Activated CD8-positive, alpha-beta memory T cell treated with anti-CD3 and anti-CD28 coated beads for 24 hours (primary cell): ENCODE measurements around the gene ZNF585A.
"Not testable (repeated sequence)": the region's sequence is repeated elsewhere in the genome, so short reads cannot be mapped to it uniquely, and the experiment has no call there.

Source experiments
- DNase-seq: peaks from one replicate; pipeline ENCODE4 v3.0.0-alpha.2; 2020

ZNF585A gene

DNA sequence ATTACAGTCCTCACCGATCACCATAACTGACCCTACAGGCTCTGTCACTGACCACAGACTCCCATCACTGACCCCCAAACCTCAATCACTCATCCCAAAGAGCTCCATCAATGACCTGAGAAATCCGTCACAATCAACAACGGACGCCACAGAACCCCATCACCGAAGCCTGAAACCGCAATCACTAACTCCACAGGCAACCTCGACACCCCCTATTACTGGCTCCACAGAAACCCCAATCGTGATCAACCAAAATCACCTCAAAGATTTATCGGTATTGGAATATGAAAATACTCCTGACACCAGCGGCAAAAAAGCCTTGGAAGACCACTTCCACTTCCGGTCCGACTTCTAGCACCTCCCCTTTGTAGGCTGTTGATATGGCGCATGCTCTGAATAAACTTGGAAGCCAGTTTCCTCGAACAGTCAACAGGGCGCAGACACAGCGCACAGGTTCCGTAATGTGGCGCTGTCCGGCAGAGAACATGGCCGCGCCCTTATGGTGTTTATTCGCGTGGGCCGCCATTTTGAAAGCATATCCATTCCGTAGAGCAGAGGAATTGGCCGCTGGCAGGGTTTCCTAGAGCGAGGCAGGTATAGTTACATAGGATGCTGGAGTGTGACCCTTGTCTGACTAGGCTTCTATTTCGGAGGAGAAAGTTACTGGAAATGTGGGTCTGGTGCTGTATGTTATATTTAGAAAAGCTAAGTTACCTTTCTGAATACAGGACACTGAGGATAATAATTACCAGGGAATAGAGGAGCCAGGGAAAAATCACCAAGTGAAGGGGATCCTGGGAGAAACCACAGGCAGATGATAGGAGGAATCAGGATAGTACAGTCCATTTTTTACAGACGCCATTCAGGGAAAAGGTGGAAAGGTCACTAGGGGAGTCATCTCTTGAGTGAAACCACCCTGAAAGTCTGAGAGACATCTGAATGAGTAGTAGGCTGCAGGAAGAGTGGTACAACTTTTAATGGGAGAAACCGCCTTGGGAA is at the start of gene ZNF585A:
Gene ZNF585A (minus strand): TSS at position 328 of the 999 bp plus-strand sequence. CDS start 2,785 bp downstream, outside the sequence.
- DNase-seq: peak; percentile 92

DNA sequence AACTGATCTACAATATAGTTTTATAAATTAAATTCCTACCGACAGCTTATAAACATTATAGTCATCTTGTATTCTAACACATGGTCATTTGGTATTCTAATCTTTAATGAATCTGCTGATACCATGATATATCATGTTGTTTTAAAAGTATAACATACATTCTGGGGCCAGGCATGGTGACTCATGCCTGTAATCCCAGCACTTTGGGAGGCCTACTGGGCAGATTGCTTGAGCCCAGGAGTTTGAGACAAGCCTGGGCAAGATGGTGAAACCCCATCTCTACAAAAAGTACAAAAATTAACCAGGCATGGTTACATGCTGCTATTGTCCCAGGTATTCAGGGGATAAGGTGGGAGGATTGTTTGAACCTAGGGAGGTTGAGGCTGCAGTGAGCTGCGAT is 48.6 kb upstream of the ZNF585A start:
- DNase-seq: no peak

DNA sequence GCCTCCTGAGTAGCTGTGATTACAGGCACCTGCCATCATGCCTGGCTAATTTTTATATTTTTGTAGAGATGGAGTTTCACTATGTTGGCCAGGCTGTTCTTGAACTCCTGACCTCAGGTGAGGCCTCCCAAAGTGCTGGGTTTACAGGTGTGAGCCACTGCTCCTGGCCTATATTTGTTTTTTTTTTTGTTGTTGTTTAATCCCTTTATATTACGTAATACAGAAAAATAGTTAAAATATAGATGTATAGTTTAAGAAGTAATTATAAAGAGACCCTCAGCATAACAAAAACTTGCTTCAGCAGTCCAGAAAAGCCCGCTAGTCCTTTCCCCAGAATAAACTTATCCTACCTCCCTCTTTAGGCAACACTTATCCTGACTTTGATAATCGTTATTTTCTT is 47.9 kb upstream of the ZNF585A start:
- no peak for DNase-seq

DNA sequence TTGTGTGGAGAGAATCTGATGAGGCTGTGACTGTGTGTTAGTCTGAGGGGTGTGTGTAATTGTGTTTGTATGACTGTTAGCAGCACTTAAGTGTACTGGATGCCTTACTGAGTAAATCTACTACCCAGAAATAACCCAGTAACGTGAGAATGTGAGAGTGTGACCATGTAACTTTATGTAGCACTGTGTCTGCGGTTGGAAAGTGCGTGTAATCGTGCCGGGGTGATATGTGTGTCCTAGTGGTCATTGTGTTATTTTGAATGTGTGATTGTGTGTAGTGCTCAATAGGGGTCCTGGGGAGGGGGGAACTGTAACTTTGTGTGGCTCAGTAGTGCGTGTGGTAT is 46.1 kb upstream of the ZNF585A start:
- DNase-seq: no peak

DNA sequence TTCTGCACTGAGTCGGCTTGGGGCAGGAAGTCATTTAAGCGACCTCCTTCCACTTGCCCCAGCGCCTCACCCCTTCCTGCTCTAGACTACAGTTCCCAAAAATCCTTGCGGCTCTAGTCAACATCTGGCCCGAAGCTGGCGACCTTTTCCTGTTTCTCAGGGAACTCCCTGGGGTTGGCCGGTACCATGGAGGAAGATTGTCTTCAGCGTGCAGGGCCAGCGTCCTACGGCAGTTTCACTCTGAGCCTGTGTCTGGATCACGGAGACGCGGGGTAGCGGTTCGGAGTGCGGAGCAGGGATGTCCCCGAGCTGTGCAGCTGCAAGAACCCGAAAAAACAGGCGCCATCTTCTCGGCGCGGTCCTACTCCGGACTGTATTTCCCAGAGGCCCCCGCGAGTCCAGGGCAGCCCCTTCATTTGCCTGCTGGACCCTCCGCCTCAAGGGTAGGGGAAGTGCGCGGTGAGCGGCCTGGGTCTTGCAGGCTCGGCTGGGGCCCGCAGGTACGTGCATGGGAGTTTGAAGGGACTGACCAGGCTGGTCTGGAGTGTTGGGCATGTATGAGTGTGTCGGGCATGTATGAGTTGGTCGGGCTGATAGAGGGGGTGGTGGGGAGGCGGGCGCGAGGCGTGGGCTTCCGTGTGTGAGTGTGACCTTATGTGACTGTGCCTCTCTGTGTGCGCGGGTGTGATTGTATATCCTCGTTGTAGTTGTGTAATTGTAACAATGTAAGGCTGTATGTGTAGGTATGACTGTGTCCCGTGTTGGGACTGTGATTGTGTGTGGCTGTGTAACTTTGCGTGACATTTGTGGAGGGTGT is 45.5 kb upstream of the ZNF585A start, which contains the start of gene ZNF383:
Gene ZNF383 (plus strand): TSS at position 440 of the 817 bp plus-strand sequence. CDS start 12,240 bp downstream, outside the sequence.
- DNase-seq: peak; percentile 96

DNA sequence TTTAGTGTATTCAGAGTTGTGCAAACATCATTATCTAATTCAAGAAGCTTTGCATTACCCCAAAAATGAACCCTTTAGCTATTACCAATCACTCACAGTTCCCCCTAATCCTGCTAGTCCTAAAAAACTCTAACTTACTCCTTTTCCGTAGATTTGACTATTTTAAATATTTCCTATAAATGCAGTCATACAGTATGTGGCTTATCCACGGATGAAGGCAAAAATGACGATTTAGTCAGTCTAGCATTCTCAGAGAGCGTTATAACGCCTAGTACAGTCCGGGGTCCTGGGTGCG is 44.9 kb upstream of the ZNF585A start:
- DNase-seq: no peak

DNA sequence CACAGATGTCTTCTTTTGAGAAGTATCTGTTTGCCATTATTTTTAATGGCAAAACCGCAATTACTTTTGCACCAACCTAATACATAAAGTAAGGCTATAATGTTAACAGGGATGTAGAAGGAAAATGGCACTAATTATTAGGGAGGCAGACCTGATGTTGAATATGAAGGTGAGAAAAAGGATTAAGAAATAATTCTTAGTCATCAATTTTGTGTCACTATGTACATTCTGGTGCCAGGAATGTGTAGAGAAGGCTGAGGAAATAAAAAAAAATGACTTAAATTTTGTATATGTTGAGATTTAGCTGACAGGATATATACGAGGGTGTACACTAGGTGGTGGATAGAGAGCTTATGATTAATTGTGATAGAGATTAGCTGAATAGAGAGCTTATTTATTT is 25.3 kb upstream of the ZNF585A start:
- DNase-seq: no peak

GRCh38 chr19:37197115-37197514 is 24.6 kb upstream of the ZNF585A start:
- not testable (repeated sequence) for DNase-seq

DNA sequence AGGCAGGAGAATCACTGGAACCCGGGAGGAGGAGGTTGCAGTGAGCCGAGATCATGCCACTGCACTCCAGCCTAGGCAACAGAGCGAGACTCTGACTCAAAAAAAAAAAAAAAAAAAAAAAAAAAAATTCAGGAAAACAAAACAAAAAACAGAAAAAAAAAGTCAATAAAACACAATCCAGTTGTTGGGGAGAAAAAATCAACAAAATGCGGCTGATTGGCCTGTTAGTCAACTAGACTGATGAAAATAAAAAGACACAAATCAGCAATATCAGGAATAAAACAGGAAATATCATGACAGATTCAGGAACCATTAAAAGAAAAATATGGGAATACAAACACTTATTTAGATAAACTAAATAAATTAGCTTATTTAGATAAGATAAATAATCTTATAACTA is 22.8 kb upstream of the ZNF585A start:
- not testable (repeated sequence) for DNase-seq

- not testable (repeated sequence) for DNase-seq
Measured at GRCh38 chr19:37186071-37186470, 13.6 kb upstream of the ZNF585A start.

DNA sequence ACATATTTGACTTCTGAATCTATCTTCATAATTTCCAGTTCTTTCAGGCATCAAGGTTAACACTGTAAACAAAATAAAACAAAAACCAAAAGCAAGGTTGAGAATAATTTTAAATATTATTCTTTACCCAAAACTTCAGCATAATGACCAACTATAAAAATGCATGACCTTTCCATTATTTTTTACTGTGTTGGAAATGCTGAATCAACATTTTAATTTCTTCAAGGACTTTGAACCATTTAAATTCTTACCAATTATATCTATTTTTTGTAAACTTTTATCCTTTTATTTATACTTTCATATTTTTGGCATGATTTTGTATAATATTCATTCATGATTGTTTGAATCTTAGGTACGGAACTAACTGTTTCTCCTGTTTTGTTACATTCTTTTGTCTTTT is 6.9 kb downstream of the ZNF585A start:
- DNase-seq: no peak

- DNase-seq: no peak
Measured at GRCh38 chr19:37160153-37160552, 12.3 kb downstream of the ZNF585A start.

DNA sequence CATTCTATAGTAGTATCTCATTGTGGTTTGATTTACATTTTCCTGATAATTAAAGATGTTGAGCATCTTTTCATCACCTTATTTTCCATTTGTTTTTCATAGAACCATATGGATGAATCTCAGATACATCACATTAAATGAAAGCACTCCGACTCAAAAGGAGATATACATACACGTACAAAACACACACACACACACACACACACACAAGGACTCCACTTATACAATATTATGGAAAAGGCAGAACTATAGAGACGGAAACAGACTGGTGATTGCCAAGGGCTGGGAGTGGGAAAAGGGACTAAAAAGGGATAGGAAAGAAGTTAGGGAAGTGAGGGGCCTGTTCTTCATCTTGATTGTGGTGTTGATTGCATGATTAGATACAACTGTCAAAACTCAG is 24.3 kb downstream of the ZNF585A start:
- DNase-seq: no peak

GRCh38 chr19:37136111-37136510 is 36.4 kb downstream of the ZNF585A start:
- no peak for DNase-seq

DNA sequence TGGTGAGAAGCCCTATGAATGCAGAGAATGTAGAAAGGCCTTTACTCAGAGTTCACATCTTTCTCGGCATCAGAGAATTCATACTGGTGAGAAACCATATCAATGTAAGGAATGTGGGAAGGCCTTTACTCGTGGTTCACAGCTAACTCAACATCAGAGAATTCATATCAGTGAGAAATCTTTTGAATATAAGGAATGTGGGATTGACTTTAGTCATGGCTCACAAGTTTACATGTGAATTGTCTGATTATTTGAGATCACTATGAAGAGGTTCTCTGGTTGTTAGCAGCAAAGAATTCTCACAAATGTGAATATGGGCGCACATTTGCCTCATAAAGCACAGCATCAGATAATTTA is 43.7 kb downstream of the ZNF585A start:
- no peak for DNase-seq

DNA sequence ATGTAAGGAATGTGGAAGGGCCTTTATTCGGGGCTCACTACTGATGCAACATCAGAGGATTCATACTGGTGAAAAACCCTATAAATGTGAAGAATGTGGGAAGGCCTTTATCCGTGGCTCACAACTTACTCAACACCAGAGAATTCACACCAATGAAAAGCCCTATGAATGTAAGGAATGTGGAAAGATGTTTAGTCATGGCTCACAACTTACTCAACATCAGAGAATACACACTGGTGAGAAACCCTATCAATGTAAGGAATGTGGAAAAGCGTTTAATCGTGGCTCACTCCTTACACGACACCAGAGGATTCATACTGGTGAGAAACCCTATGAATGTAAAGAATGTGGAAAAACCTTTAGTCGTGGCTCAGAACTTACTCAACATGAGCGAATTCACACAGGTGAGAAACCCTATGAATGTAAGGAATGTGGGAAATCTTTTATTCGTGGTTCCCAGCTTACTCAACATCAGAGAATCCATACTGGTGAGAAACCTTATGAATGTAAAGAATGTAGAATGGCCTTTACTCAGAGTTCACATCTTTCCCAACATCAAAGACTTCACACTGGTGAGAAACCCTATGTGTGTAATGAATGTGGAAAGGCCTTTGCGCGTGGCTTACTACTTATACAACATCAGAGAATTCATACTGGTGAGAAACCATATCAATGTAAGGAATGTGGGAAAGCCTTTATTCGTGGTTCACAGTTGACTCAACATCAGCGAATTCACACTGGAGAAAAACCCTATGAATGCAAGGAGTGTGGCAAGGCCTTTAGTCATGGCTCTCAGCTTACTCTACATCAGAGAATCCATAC is 44.3 kb downstream of the ZNF585A start:
- no peak for DNase-seq

DNA sequence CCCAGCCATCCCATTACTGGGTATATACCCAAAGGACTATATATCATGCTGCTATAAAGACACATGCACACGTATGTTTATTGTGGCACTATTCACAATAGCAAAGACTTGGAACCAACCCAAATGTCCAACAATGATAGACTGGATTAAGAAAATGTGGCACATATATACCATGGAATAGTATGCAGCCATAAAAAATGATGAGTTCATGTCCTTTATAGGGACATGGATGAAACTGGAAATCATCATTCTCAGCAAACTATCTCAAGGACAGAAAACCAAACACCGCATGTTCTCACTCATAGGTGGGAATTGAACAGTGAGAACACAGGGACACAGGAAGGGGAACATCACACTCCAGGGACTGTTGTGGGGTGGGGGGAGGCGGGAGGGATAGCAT is 50.4 kb downstream of the ZNF585A start:
- not testable (repeated sequence) for DNase-seq

GRCh38 chr19:37114001-37114400 is 58.5 kb downstream of the ZNF585A start:
- DNase-seq: no peak

DNA sequence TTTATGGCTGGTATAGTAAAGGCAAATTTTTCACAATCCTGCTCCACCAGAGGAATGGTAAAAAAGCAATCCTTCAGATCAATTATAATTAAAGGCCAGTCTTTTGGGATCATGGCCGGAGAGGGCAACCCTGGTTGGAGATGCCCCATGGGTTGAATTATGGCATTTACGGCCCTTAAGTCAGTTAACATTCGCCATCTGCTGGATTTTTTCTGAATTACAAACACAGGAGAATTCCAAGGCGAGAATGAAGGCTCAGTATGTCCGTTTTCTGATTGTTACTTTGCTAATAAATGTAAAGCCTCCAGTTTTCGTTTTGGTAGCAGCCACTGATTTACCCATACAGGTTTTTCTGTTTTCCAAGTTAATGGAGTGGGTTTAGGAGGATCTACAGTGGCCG is 60.7 kb downstream of the ZNF585A start:
- DNase-seq: not testable (repeated sequence)

DNA sequence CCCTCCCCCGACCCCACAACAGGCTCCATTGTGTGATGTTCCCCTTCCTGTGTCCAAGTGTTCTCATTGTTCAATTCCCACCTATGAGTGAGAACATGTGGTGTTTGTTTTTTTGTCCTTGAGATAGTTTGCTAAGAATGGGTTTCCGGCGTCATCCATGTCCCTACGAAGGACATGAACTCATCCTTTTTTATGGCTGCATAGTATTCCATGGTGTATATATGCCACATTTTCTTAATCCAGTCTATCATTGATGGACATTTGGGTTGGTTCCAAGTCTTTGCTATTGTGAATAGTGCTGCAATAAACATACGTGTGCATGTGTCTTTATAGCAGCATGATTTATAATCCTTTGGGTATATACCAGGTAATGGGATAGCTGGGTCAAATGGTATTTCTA is 68.4 kb downstream of the ZNF585A start:
- DNase-seq: not testable (repeated sequence)

DNA sequence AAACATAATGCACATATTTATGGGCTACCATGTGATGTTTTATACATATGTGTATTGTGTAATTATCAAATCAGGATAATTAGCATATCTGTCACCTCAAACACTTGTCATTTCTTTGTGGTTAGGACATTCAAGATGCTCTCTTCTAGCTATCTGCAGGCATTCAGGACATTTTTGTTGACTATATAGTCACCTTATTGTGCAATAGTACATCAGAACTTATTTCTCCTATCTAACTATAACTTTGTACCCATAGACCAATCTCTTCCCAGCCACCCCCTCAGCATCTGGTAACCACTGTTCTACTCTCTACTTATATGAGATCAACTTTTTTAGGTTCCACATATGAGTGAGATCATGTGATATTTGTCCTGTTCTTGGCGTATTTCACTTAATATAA is 73.9 kb downstream of the ZNF585A start:
- no peak for DNase-seq

DNA sequence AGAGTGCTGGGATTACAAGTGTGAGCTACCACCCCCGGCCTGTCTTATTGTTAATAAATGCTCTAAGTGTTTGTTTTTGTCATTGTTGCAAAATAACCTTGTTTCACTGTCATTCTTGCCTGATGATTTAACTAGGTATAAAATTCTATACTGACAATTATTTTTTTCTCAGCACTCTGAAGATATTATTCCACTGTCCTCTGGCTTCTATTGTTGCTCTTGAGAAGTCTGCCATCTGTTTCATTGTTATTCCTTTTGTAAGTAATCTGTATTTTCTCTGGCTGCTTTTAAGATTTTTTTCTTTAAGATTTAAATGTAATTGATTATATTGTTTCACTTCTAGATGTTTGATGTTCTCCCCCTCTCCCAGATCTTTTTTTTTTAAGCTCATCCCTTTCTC is 76.6 kb downstream of the ZNF585A start:
- no peak for DNase-seq
